ENCODE data around the gene AKAP13. TPM values are rescaled to one million over a fixed set of nuclear protein-coding genes. Genes with fewer than 3 reads are reported as not detected.

AKAP13 gene
- total RNA-seq, 1 donor: 346 TPM

DNA sequence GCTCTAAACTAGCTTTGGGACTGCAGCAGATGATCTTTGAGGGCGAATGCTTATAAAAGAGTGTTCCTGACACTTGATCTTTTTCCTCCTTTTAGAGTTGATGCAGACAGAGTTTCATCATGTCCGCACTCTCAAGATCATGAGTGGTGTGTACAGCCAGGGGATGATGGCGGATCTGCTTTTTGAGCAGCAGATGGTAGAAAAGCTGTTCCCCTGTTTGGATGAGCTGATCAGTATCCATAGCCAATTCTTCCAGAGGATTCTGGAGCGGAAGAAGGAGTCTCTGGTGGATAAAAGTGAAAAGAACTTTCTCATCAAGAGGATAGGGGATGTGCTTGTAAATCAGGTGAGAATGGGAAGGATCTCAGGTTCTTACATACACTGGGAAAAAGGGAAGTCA, 338.6 kb downstream of the AKAP13 start:
- Histone ChIP-seq H3K4me1 (ENCODE audit: insufficient read depth, low read length) (no peaks in the 10 kb centered on the region), H3K4me3 (ENCODE audit: low read length) (no peak overlapping the region), H3K27me3 (ENCODE audit: insufficient read depth, low read length) (no peaks in the 10 kb centered on the region), H3K9me3 (ENCODE audit: low read depth, low read length) (no peaks in the 10 kb centered on the region)

DNA sequence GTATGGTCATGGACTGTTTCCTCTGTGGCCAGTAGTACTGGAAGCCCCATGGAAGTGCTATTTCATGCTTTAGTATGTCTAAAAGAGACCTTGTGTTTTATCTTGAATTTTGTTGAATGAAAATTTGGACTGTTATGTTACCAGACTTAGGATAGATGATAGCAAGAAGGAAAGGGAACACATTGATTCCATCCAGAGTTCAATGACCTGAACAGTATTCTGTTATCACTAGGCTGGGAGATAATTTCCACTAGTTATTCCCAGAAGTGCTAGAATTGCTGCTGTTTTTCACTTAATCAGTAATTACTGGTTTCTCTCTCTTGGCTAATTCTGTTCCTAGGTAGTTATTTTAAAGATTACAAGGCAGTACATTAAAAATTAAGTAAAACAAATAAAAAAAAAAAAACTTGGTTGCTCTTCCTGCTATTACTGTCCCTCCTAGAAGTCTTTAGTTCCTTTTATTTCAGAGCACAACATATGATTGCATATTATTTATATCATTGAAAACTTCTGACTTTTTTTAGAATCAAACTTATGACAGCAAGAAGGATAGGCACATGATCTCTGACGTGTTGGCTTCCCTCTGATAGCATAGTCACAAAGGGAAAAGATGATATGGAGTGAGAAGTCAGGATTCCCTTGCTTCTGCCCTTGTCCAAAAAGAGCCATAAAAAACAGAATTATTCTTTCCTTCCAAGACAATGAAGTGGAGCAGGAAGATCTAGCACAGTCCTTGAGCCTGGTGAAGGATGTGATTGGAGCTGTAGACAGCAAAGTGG, 342.2 kb downstream of the AKAP13 start:
- Histone ChIP-seq H3K4me3 (ENCODE audit: low read length) (no peak overlapping the region), H3K4me1 (ENCODE audit: insufficient read depth, low read length) (no peaks in the 10 kb centered on the region), H3K27me3 (ENCODE audit: insufficient read depth, low read length) (no peaks in the 10 kb centered on the region)

DNA sequence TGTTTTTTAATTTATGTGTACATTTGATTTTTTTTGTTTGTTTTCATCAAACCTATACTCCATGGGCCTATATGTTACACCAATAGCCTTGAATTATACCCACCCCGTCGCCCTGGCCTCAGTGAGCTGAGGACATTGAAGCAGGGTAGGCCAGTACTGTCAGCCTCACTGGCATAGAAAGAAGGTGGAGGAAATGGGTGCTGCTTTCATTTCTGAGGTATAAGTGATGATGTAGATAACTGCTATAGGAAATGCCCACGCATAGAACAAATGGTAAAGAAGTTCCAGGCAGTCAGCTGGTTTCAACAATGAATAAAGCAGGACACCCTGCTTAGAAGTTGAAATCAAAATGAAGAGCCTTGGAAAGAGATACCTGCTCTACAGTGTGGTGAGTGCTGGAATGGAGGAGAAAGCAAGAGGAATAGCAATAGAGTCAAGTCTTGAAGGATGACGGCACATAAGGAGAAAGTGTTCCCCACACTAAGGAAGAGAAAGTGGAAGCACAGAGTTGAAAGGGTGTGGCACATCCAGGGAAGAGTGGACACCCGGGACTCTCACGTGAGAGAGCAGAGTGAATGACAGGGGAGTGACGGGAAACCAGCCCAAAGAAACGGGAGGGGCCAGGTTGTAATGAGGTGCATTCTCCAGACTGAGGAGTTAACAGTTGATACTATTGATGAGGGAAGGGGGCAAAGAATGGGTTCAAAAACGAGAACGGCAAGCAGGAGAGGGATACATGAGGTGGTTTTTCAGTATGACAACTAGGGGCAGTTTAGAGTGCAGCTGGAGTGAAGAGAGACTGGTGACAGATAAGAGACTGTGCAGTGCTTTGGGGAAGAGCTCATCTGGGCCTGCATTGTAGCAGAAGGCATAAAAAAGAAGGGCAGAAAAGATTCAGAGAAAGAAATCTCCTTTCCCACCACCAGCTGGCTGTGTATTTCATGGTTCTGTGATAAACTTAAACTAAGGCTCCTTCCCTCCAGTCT, 343.9 kb downstream of the AKAP13 start:
- Histone ChIP-seq H3K4me3 (ENCODE audit: low read length) (no peak overlapping the region), H3K9me3 (ENCODE audit: low read depth, low read length) (no peaks in the 10 kb centered on the region), H3K27me3 (ENCODE audit: insufficient read depth, low read length) (no peaks in the 10 kb centered on the region), H3K4me1 (ENCODE audit: insufficient read depth, low read length) (no peaks in the 10 kb centered on the region)

More for the DNA sequence above, 342.2 kb downstream of the AKAP13 start:
- no peaks in the 10 kb centered on the region for H3K9me3 ChIP-seq (ENCODE audit: low read depth, low read length)

DNA sequence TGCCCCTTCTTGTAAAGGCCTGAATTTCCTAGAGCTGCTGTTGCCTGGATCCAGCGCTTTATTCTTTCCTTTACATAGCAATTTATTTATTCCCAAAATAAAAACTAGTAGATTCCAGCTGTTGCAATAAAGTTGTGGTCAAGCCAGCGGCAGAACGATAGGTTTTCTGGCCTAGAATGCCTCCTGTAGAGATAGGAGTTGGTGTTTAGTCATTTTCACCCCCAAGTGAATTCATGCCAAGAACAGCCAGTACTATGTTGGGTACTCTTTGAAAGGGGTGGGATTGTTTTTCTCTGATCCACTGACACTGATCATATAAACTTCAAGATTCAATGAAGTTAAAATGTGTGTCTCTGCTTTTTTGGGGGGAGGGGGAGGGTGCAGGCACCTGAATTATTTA, 344.6 kb downstream of the AKAP13 start:
- Histone ChIP-seq H3K4me3 (ENCODE audit: low read length) (no peak overlapping the region), H3K4me1 (ENCODE audit: insufficient read depth, low read length) (no peaks in the 10 kb centered on the region), H3K9me3 (ENCODE audit: low read depth, low read length) (no peaks in the 10 kb centered on the region), H3K27me3 (ENCODE audit: insufficient read depth, low read length) (no peaks in the 10 kb centered on the region)

DNA sequence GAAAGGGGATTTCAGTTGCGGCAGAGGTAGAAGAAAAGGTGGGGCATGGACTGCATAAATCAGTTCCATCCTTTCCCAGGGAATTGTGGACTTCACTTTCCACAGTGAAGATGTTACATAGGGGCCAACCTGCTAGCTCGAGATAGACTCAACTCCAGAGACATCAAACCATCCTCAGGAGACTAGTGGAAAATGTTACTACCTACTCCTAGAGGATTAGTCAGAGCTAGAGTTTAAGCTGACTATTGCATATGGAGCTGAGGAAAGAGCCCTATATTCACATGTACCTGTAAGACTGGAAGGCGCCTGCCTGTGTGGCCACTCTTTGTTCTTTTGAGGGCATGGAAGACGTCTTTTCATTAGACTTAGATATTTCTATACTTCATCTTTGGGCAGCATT, 345.2 kb downstream of the AKAP13 start:
- Histone ChIP-seq H3K4me3 (ENCODE audit: low read length) (no peak overlapping the region), H3K27me3 (ENCODE audit: insufficient read depth, low read length) (no peaks in the 10 kb centered on the region), H3K9me3 (ENCODE audit: low read depth, low read length) (no peaks in the 10 kb centered on the region), H3K4me1 (ENCODE audit: insufficient read depth, low read length) (no peaks in the 10 kb centered on the region)

DNA sequence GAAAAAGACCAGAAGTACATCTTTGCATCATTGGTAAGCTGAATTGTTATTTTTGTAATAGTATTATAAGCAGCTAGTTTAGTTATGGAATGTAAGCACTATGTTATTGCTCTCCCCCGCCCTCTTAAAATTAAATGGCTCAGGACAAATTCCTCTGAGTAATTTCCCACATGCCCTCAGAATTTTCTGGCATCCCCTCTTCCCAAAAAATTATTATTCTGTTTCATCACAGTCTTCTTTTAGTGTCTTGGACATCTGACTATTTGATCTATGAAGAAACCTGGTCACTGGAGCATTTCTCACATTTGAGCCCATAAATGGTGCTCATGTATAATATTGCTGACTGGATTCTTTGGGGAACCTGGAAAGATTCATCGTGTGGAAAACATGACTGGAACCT, 346.1 kb downstream of the AKAP13 start:
- Histone ChIP-seq H3K4me1 (ENCODE audit: insufficient read depth, low read length) (no peaks in the 10 kb centered on the region), H3K9me3 (ENCODE audit: low read depth, low read length) (no peaks in the 10 kb centered on the region), H3K27me3 (ENCODE audit: insufficient read depth, low read length) (no peaks in the 10 kb centered on the region), H3K4me3 (ENCODE audit: low read length) (no peak overlapping the region)

DNA sequence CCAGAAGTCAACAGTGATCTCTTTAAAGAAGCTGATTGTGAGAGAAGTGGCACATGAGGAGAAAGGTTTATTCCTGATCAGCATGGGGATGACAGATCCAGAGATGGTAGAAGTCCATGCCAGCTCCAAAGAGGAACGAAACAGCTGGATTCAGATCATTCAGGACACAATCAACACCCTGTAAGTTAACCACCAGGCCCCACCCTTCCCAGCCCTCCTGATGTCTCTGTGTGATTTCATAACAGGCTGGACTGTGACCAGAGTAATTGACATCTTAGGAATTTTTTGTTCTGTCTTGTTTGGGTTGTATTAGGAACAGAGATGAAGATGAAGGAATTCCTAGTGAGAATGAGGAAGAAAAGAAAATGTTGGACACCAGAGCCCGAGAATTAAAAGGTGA, 346.7 kb downstream of the AKAP13 start:
- Histone ChIP-seq H3K9me3 (ENCODE audit: low read depth, low read length) (no peaks in the 10 kb centered on the region), H3K27me3 (ENCODE audit: insufficient read depth, low read length) (no peaks in the 10 kb centered on the region), H3K4me3 (ENCODE audit: low read length) (no peak overlapping the region), H3K4me1 (ENCODE audit: insufficient read depth, low read length) (no peaks in the 10 kb centered on the region)

DNA sequence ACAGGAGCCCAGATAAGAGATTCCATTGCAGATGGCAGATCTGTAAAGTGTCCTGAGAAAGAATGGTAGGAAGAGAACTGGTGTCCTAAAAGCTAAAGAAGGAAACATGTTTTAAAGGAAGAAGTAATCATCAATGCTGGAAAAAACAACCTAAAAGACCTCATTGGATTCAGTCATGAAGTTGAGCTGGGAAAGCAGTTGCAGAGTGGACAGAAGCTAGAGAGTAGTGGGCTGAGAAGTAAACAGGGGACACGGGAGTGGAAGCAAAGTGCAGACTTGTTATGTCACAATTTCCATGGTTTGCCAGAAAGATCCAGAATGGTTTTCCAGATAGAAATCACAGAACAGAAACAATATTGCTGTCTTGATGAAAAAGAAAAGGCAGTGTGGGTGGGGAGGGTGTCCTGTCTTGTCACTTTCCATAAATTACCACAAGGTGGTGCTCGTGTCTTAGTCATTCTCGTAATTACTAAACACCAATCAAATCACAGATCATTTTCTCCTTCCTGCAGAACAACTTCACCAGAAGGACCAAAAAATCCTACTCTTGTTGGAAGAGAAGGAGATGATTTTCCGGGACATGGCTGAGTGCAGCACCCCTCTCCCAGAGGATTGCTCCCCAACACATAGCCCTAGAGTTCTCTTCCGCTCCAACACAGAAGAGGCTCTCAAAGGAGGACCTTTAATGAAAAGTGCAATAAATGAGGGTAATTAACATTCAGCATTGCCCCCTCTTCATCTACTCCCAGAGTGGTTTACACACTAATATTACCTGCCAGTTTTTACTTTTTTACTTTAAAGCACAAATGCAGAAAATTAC, 349.8 kb downstream of the AKAP13 start:
- Histone ChIP-seq H3K4me3 (ENCODE audit: low read length) (no peak overlapping the region), H3K4me1 (ENCODE audit: insufficient read depth, low read length) (no peaks in the 10 kb centered on the region), H3K9me3 (ENCODE audit: low read depth, low read length) (peaks cover 8% of the 10 kb centered on the region), H3K27me3 (ENCODE audit: insufficient read depth, low read length) (no peaks in the 10 kb centered on the region)

DNA sequence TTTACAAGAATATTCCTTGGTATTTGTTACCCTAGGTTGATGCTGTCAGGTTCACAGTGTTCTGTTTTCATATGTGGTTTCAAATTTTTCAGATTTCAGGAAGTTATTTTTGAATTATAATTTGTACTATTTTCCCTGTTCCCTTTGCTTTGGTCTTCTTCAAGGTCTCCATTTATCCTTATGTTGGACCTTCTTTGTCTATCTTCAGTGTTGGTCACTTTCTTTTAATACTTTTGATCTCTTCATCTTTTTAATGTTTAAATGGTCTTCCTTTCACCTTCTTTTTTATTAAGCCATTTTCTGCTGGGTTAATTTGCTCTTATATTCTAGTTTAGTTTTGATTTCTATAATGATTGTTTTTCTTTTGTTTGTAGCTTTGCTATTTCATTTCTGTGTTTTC, 353.0 kb downstream of the AKAP13 start:
- Histone ChIP-seq H3K9me3 (ENCODE audit: low read depth, low read length) (peaks cover 8% of the 10 kb centered on the region), H3K27me3 (ENCODE audit: insufficient read depth, low read length) (no peaks in the 10 kb centered on the region), H3K4me3 (ENCODE audit: low read length) (no peak overlapping the region), H3K4me1 (ENCODE audit: insufficient read depth, low read length) (no peaks in the 10 kb centered on the region)

DNA sequence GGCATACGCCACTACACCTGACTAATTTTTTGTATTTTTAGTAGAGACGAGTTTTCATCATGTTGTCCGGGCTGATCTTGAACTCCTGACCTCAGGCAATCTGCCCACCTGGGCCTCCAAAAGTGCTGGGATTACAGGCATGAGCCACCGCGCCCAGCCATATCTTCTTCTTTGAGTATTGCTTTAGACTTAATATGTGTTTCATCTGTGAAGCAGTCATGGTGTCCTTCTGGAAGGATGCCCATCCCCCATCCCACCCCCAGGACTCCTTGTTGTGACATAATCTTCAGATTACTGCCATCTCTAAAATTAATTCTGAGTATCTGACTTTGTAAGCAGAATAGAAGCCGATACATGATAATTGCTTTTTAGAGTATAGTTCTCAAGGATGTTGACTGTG, 356.7 kb downstream of the AKAP13 start:
- H3K4me3 ChIP-seq (ENCODE audit: low read length): no peak overlapping the region
- H3K27me3 ChIP-seq (ENCODE audit: insufficient read depth, low read length): no peaks in the 10 kb centered on the region
- no peaks in the 10 kb centered on the region for H3K4me1 ChIP-seq (ENCODE audit: insufficient read depth, low read length)
- H3K9me3 ChIP-seq (ENCODE audit: low read depth, low read length): peaks cover 8% of the 10 kb centered on the region

DNA sequence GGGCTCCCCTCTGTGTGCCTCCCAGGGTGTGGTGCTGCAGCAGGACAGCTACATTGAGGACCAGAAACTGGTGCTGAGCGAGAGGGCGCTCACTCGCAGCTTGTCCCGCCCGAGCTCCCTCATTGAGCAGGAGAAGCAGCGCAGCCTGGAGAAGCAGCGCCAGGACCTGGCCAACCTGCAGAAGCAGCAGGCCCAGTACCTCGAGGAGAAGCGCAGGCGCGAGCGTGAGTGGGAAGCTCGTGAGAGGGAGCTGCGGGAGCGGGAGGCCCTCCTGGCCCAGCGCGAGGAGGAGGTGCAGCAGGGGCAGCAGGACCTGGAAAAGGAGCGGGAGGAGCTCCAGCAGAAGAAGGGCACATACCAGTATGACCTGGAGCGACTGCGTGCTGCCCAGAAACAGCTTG, 360.6 kb downstream of the AKAP13 start:
- Histone ChIP-seq H3K9me3 (ENCODE audit: low read depth, low read length) (no peaks in the 10 kb centered on the region), H3K4me3 (ENCODE audit: low read length) (no peak overlapping the region), H3K27me3 (ENCODE audit: insufficient read depth, low read length) (no peaks in the 10 kb centered on the region), H3K4me1 (ENCODE audit: insufficient read depth, low read length) (no peaks in the 10 kb centered on the region)

DNA sequence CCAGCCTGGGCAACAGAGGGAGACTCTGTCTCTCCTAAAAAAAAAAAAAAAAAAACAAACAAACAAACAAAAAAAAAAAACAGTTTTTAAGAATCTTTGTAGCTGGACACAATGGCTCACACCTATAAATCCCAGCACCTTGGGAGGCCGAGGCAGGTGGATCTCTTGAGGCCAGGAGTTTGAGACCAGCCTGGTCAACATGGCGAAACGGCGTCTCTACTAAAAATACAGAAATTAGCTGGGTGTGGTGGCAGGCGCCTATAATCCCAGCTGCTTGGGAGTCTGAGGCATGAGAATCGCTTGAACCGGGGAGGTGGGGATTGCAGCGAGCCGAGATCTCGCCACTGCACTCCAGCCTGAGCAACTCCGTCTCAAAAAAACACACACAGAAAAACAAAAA, 361.3 kb downstream of the AKAP13 start:
- no peaks in the 10 kb centered on the region for H3K27me3 ChIP-seq (ENCODE audit: insufficient read depth, low read length)
- no peaks in the 10 kb centered on the region for H3K9me3 ChIP-seq (ENCODE audit: low read depth, low read length)
- no peak overlapping the region for H3K4me3 ChIP-seq (ENCODE audit: low read length)
- H3K4me1 ChIP-seq (ENCODE audit: insufficient read depth, low read length): no peaks in the 10 kb centered on the region

DNA sequence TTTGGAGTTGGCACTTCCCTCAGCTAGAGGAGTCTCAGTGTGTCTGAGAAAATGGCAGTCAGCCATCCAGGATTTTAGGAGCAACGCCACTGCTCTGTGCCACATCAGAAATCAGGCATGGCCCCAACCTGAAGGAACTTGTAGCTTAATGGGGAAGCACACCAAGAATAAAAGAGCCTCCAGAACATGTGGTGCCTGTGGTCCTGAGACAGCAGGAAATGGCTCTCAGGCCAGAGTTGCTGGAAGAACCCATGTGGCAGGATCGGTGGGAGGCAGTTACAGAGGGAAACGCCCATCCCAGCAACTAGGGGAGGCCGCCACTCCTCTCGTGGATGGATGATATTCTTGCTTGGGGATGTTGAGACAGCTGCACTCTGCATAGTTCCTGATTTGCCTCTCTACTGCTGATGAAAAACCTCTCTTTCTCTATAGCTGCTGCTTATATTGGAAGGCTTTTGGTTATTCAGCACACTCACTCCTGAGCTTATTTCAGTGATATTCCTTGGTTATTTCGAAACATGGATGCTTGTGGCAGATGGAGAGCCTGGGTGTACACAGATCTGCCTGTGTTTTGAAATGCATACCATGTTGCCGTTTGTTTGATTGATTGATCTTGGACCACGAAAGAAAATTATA, 361.9 kb downstream of the AKAP13 start:
- Histone ChIP-seq H3K27me3 (ENCODE audit: insufficient read depth, low read length) (no peaks in the 10 kb centered on the region), H3K4me3 (ENCODE audit: low read length) (no peak overlapping the region), H3K4me1 (ENCODE audit: insufficient read depth, low read length) (no peaks in the 10 kb centered on the region), H3K9me3 (ENCODE audit: low read depth, low read length) (no peaks in the 10 kb centered on the region)

DNA sequence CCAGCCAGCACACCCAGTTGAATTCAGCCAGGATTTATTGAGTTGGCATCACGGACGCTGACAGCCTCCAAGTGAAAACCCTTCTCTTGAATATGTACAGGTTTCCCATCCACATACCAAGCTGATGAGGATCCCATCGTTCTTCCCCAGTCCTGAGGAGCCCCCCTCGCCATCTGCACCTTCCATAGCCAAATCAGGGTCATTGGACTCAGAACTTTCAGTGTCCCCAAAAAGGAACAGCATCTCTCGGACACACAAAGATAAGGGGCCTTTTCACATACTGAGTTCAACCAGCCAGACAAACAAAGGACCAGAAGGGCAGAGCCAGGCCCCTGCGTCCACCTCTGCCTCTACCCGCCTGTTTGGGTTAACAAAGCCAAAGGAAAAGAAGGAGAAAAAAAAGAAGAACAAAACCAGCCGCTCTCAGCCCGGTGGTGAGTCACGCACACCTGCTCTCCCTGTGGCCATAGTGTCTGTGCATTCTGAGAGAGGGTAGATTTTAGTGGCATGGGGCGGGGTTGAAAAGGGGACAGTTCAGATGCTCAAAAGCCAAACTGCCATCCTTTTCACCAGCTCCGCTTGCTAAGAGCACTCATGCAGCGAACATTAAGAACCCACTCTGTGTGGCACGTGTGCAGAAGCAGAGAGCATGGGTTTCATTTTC, 363.1 kb downstream of the AKAP13 start:
- H3K4me3 ChIP-seq (ENCODE audit: low read length): no peak overlapping the region
- H3K27me3 ChIP-seq (ENCODE audit: insufficient read depth, low read length): no peaks in the 10 kb centered on the region
- H3K9me3 ChIP-seq (ENCODE audit: low read depth, low read length): no peaks in the 10 kb centered on the region
- no peaks in the 10 kb centered on the region for H3K4me1 ChIP-seq (ENCODE audit: insufficient read depth, low read length)
